Transverse colon (tissue), 4 donors: ENCODE measurements around the gene IGFL2. TPM values are rescaled to one million over a fixed set of nuclear protein-coding genes. Genes with fewer than 3 reads are reported as not detected.
"Not testable (repeated sequence)": the region's sequence is repeated elsewhere in the genome, so short reads cannot be mapped to it uniquely, and the experiment has no call there.

Experiments
- DNase-seq: peaks from one replicate; pipeline ENCODE4 v3.0.0-alpha.2; 2019
- H3K27ac ChIP-seq, 4 donors: fragments of 200-600 bp; sonication (generic); 2 replicates each; pipeline ENCODE4 v1.5.1; 2016 to 2018; ENCODE audit warnings: inconsistent platforms in 4 of 4
- H3K27me3 ChIP-seq: fragments of 200-600 bp; sonication (generic); 2 replicates; pipeline ENCODE4 v1.5.1; 2017; ENCODE audit warnings: inconsistent platforms
- H3K36me3 ChIP-seq, 4 donors: fragments of 200-600 bp; sonication (generic); 2 replicates each; pipeline ENCODE4 v1.5.1; 2017 to 2019; ENCODE audit warnings: inconsistent platforms in 4 of 4
- H3K4me1 ChIP-seq, 4 donors: fragments of 200-600 bp; sonication (generic); 2 replicates each; pipeline ENCODE4 v1.5.1; 2017 to 2020; ENCODE audit warnings: inconsistent platforms in 4 of 4
- H3K4me3 ChIP-seq, 4 donors: fragments of 200-600 bp; sonication (generic); 1 replicate in 1 of 4; 2 replicates in 3 of 4; pipeline versions ENCODE4 v1.5.1 to v1.6.1; 2017 to 2019; ENCODE audit warnings: inconsistent platforms in 4 of 4
- H3K9me3 ChIP-seq, 2 donors: fragments of 200-600 bp; sonication (generic); 2 replicates each; pipeline ENCODE4 v1.5.1; 2017 to 2019; ENCODE audit warnings: inconsistent platforms in 2 of 2
- EP300 ChIP-seq: sonication (generic); formaldehyde crosslinking; IDR thresholded peaks from one replicate; pipeline ENCODE4 v1.6.1; 2017; ENCODE audit warnings: antibody characterized with exemption, low read depth
- POLR2A ChIP-seq: fragments of 450-650 bp; IDR thresholded peaks from one replicate; pipeline ENCODE4 v1.6.1; 2016; ENCODE audit warnings: antibody characterized with exemption, mild to moderate bottlenecking, moderate library complexity
- POLR2AphosphoS5 ChIP-seq, 3 donors: sonication (generic); formaldehyde crosslinking; IDR thresholded peaks; one replicate each; pipeline ENCODE4 v1.6.1; 2016; ENCODE audit warnings: antibody characterized with exemption in 3 of 3
- WGBS, 2 donors: methylation state at CpG; one replicate each; pipeline ENCODE4 v1.1.5; 2018; ENCODE audit warnings: low coverage in 1 of 2; 5-methylcytosine and 5-hydroxymethylcytosine counted together
- in situ Hi-C, 4 donors: fragments of 200-750 bp; cut with MboI; loops; one replicate each; pipeline versions ENCODE4 v1.15.0 to v1.15.1; 2017; ENCODE audit warnings: low sequenced_read_pairs in 3 of 4, low pct_ligation_motif_present in 1 of 4, low pct_unique_long_range_greater_than_20kb in 1 of 4
- intact Hi-C: fragments of 100-400 bp; cut with DNase I; formaldehyde crosslinking; loops from one replicate; pipeline ENCODE4 v1.15.1; 2023; ENCODE audit warnings: low total_unique reads
- total RNA-seq, 4 donors: library from RNA; depleted of rRNA; stranded (reverse); fragments of >200 nt; gene quantifications; one replicate each; pipeline ENCODE4 v1.1.0, GENCODE V29; 2016
- TF ChIP-seq, protein P1 (sequence below), 5 experiments: fragments of 200-600 bp in 3 of 5; fragments of 450-650 bp in 2 of 5; sonication (generic) in 3 of 5; IDR thresholded peaks; 1 replicate in 2 of 5; 2 replicates in 3 of 5; pipeline ENCODE4 v1.5.1; 2016 to 2017; ENCODE audit warnings: antibody characterized with exemption in 5 of 5, inconsistent platforms in 3 of 5, mild to moderate bottlenecking in 2 of 5, moderate library complexity in 1 of 5

The IGFL2 gene
- total RNA-seq, 4 donors from 2014 or later: not detected

DNA sequence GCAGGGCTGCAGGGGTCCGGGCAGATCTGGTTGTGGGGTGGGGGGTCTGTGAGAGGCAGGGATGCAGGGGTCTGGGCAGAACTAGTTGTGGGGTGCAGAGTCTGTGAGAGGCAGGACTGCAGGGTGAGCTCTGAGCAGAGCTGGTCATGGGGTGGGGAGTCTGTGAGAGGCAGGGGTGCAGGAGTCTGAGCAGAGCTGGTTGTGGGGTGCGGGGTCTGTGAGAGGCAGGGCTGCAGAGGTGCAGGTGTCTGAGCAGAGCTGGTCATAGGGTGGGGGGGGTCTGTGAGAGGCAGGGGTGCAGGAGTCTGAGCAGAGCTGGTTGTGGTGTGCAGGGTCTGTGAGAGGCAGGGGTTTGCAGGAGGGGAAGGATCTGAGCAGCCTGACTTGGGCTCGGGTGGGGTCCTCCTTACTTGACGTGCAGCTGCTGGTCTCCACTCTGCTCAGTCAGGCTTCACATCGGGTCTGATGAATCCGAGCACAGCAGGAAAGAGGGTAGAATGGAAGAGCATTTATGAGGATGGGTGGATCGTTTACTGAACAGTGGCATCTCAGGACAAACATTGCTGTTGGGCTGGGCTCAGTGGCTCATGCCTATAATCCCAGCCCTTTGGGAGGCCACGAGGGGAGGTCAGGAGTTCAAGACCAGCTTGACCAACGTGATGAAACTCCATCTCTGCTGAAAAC, 31.2 kb downstream of the IGFL2 start:
- TF ChIP-seq EP300: no peak
- TF ChIP-seq, protein P1, sequence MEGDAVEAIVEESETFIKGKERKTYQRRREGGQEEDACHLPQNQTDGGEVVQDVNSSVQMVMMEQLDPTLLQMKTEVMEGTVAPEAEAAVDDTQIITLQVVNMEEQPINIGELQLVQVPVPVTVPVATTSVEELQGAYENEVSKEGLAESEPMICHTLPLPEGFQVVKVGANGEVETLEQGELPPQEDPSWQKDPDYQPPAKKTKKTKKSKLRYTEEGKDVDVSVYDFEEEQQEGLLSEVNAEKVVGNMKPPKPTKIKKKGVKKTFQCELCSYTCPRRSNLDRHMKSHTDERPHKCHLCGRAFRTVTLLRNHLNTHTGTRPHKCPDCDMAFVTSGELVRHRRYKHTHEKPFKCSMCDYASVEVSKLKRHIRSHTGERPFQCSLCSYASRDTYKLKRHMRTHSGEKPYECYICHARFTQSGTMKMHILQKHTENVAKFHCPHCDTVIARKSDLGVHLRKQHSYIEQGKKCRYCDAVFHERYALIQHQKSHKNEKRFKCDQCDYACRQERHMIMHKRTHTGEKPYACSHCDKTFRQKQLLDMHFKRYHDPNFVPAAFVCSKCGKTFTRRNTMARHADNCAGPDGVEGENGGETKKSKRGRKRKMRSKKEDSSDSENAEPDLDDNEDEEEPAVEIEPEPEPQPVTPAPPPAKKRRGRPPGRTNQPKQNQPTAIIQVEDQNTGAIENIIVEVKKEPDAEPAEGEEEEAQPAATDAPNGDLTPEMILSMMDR (IDR thresholded peaks at IDR 0.05): no peak
- TF ChIP-seq POLR2AphosphoS5 (IDR thresholded peaks at IDR 0.05): no peak
- TF ChIP-seq POLR2A: no peak
- intact Hi-C loops: no loop called here
- WGBS, 2 donors: 32 to 83% methylated on average over 1 to 9 of the region's 9 CpGs

DNA sequence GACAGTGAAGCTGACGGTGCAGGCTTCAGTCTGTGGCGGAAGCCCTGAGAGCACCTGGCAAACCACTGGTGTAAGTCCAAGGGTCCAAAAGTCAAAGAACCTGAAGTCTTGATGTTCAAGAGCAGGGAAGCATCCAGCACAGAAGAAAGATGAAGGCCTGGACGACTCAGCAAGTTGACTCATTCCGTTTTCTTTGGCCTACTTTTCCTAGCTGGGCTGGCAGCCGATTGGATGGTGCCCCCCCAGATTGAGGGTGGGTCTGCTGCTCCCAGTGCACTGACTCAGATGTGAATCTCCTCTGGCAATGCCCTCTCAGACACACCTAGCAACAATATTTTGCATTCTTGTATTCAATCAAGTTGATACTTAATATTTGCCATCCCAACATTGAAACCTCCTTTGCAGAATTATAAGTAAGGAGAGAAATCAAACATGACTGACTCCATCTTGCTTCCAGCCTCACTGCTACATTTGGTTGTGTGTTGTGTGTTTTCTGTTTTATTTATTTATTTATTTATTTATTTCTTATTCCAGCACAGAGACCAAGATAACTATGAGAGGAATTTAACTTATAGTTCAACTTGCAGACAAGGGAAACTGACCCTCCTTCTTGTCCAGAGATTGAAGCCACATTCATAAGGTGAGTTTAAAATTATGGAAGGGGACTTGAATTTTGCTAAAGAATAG, 32.8 kb downstream of the IGFL2 start:
- H3K36me3 ChIP-seq: no peaks in the 10 kb centered on the region
- intact Hi-C loops (no loop called here), in situ Hi-C loops (no loop called here)
- H3K4me1 ChIP-seq: no peaks in the 10 kb centered on the region
- no peak for DNase-seq
- 57 to 68% methylated on average over 3 to 5 of the region's 5 CpGs for WGBS, 2 donors
- no peak overlapping the region for H3K27ac ChIP-seq
- H3K9me3 ChIP-seq: no peaks in the 10 kb centered on the region
- TF ChIP-seq POLR2AphosphoS5 (IDR thresholded peaks at IDR 0.05) (no peak), EP300 (no peak), POLR2A (no peak)
- TF ChIP-seq, protein P1 (IDR thresholded peaks at IDR 0.05): no peak
- peaks cover 14% of the 10 kb centered on the region for H3K27me3 ChIP-seq
- H3K4me3 ChIP-seq: no peak overlapping the region

More for the DNA sequence above, 31.2 kb downstream of the IGFL2 start:
- Histone ChIP-seq H3K36me3 (no peaks in the 10 kb centered on the region), H3K27me3 (peaks cover 17% of the 10 kb centered on the region), H3K9me3 (no peaks in the 10 kb centered on the region), H3K27ac (no peak overlapping the region), H3K4me3 (no peak overlapping the region), H3K4me1 (no peaks in the 10 kb centered on the region)
- in situ Hi-C loops: no loop called here
- DNase-seq: no peak

DNA sequence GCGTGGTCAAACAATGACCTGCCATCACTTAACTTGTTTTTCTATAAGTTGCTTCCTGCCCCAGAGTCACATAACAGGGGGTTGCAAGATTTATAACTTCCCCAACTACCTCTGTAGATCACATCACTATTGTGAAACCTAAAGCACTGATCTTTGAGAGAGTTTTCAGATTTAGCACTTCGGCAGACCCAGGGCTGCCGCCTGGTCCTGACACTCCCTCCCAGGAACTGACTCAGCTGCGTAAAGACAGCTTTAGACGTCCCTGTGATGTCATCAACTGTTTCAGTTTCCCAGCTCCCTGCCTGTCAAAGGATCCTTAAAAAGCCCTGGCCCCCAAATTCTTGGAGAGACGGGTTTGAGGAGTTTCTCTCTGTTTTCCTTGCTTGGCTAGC, 33.3 kb downstream of the IGFL2 start:
- 33 to 51% methylated on average over 2 to 6 of the region's 6 CpGs for WGBS, 2 donors
- in situ Hi-C loops (no loop called here), intact Hi-C loops (no loop called here)
- H3K9me3 ChIP-seq: no peaks in the 10 kb centered on the region
- H3K27me3 ChIP-seq: peaks cover 10% of the 10 kb centered on the region
- no peaks in the 10 kb centered on the region for H3K4me1 ChIP-seq
- H3K27ac ChIP-seq: no peak overlapping the region
- no peak for DNase-seq
- H3K36me3 ChIP-seq: no peaks in the 10 kb centered on the region
- H3K4me3 ChIP-seq: no peak overlapping the region
- TF ChIP-seq EP300 (no peak), POLR2AphosphoS5 (IDR thresholded peaks at IDR 0.05) (no peak), POLR2A (no peak)
- TF ChIP-seq, protein P1 (IDR thresholded peaks at IDR 0.05): no peak

DNA sequence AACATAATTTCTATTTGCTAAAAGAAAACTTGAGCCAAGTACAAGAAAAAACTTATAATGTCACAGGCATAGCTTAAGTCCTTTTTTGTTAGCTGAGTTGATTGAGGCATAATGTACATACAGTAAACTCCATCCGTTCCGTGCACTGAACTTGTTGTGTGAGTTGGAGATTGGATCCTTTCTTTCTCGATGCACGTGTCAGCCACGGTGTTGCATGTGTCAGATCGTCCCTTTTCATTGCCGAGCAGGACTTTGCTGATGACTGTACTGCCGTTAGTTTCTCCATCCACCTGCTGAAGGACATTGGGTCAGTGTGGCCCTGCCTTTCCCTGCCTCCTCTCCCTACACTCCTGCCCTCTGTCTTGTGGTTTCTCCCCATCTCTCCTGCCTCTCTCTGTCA, 34.4 kb downstream of the IGFL2 start:
- WGBS, 2 donors: 84 to 87% methylated on average over 6 to 8 of the region's 8 CpGs
- DNase-seq: no peak
- H3K36me3 ChIP-seq: no peaks in the 10 kb centered on the region
- in situ Hi-C loops: no loop called here
- no peaks in the 10 kb centered on the region for H3K9me3 ChIP-seq
- no peaks in the 10 kb centered on the region for H3K4me1 ChIP-seq
- H3K27ac ChIP-seq: no peak overlapping the region
- no peak overlapping the region for H3K4me3 ChIP-seq
- TF ChIP-seq, protein P1 (IDR thresholded peaks at IDR 0.05): no peak
- TF ChIP-seq POLR2AphosphoS5 (IDR thresholded peaks at IDR 0.05): no peak
- TF ChIP-seq POLR2A: no peak
- TF ChIP-seq EP300: no peak
- peaks cover 3% of the 10 kb centered on the region for H3K27me3 ChIP-seq
- intact Hi-C loops: no loop called here

DNA sequence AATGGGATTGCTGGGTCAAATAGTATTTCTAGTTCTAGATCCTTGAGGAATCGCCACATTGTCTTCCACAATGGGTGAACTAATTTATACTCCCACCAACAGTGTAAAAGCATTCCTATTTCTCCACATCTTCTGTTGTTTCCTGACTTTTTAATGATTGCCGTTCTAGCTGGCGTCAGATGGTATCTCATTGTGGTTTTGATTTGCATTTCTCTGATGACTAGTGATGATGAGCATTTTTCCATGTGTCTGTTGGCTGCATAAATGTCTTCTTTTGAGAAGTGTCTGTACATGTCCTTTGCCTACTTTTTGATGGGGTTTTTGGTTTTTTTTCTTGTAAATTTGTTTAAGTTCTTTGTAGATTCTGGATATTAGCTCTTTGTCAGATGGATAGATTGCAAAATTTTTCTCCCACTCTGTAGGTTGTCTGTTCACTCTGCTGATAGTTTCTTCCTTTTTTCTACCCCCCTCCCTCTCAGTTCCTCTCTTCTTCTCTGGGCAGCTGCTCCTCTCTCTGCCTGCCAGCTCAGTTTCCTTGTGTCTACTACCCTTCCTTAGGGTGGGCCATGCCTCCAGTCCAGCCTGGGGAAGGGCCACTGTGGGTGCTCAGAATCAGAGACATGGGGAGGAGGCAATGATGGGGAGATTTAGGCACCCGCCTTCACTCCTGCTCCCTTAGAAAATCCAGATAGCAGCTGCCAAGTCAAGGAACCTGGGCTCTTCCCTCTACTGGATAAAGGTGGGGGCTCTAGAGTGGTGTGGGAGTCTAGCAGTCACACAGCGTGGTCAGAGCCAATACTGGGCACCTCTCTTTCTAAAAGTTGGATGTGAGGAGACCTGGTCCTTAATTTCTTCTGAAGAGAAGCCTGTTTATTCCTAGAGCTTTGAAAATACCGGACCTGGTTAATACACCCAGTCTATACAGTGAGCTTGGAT, 37.0 kb downstream of the IGFL2 start:
- H3K4me1 ChIP-seq, H3K9me3 ChIP-seq, intact Hi-C loops, H3K27ac ChIP-seq, H3K4me3 ChIP-seq, H3K36me3 ChIP-seq, DNase-seq: not testable (repeated sequence)
- WGBS, 2 donors: 81 to 86% methylated on average over 4 to 6 of the region's 6 CpGs
- peaks cover 18% of the 10 kb centered on the region for H3K27me3 ChIP-seq
- in situ Hi-C loops: loop anchor here in 1 of 4 donors (5.0 kb wide), 1 partner anchor 103 kb away; no protein-coding TSS in a partner anchor
